Kidney tubule cell (primary cell): Measurements from ENCODE around the gene LRRK1.

Source experiments
- DNase-seq: peaks from one replicate; pipeline ENCODE4 v3.0.0-alpha.2; 2018; ENCODE audit warnings: low spot score

LRRK1 gene

DNA sequence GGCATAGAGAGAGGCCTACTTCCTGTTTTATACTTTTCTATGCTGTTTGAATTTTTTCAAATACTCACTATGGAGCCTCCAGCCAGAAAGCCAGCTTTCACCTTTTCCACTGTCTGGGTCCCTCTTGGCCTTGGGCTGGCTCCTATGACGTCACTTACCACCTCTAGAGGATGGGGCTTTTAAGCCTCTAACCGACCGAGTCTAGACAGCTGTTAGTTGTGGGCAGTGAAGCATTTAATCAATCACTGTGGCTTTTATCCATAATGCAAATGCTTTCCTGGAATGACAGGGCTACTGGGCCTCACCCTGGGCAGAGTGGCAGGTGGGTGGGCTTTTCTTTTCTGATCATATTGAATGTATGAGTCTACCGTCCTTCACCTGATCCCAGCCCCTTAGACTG lies 61.9 kb downstream of the LRRK1 start:
- peak; percentile 53 for DNase-seq

DNA sequence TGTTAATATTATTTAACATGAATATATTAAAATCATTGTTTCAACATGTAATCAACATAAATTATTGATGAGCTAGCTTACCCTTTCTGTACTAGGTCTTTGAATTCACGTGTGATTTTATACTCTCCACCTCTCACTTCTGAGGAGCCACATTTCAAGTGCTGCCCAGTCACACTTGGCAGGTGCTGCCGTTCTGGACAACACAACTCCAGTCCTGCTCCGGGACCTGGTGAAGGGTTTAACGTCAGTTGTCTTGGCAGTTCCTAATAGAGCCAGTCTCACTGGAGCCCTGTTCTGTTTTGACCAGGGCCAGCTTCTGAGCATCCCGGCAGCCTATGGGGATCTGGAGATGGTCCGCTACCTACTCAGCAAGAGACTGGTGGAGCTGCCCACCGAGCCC lies 64.1 kb downstream of the LRRK1 start:
- DNase-seq = no peak

DNA sequence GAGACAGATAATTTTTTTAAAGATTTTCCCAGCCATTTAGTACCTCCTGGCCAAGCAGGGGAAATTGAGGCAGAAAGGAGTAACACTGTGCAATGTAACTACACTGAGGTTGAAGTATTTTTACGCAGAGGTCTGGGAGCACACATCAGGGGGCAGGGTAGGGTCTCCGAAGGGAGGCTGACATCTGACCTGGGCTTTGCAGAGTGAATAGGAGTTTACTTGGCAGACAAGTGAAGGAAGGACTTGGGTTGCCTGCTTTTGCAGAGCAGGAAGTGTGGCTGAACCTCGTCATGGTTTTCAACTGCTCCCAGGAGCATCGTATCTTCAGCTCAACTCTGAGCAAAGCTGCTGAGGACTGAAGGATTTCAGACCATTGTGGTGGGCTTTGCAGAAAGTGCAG lies 66.2 kb downstream of the LRRK1 start:
- no peak for DNase-seq

DNA sequence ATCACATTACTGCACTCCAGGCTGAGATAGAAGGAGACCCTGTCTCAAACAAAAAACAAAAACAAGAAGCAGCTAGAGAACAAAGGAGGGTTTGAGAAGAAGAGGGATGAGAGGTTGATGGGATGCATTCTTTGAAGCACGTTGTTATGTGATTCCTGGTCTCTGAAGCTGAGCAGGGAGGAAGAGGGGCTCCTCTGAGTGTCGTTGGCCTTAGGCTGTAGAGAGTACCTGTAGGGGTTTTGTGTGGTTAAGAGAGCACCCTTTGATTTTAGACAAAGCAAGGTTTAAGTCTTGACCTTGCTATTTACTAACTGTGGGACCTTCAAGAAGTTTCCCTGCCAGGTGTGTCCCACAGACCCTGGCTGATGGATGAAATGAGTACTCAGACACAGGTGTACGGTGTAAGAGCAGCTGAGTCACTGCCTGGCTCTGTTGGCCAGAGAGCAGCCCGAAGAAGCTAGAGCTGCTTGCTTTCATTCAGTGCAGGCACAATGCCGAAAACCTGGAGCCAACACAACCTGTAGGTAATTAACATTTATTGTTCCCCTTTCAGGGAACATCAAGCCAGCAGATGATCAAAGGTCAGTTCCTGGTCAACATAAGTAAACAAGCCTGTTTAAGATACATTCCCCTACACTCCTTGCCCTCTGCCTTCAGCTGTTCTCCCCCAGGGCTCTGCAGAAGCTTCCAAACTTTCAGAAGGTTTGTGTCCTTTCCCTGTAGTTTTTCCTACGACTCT lies 67.2 kb downstream of the LRRK1 start:
- peak; percentile 15 for DNase-seq

DNA sequence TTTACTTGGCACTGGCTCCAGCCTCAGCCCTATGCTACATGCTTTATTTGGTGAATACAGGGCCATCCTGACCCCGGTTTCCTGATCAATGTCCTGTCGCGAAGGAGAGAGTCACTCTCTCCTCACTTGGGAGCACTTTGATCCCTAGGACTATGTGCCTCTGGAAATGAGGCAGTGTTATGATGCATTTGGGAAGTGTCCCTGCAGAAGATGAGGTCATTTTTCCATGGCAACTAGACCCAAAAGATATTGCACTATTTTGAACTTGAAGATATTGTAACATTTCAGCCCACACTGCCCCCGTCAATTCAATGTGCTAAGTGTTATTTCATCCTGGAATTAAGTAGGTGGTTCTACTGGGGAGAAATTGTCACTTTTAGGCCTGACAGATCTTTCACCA lies 68.0 kb downstream of the LRRK1 start:
- peak; percentile 23 for DNase-seq

DNA sequence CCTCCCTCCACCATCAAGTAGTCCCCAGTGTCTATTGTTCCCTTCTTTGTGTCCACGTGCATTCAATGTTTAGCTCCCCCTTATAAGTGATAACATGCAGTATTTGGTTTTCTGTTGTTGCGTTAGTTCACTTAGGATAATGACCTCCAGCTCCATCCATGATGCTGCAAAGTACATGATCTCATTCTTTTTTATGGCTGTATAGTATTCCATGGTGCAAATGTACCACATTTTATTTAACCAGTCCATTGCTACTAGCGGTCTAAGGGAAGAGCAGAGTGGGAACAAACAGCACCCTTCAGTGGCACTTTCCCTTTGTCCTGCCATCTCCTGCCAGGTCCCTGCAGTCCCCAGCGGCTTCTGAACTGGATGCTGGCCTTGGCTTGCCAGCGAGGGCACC lies 69.1 kb downstream of the LRRK1 start:
- DNase-seq = no peak

DNA sequence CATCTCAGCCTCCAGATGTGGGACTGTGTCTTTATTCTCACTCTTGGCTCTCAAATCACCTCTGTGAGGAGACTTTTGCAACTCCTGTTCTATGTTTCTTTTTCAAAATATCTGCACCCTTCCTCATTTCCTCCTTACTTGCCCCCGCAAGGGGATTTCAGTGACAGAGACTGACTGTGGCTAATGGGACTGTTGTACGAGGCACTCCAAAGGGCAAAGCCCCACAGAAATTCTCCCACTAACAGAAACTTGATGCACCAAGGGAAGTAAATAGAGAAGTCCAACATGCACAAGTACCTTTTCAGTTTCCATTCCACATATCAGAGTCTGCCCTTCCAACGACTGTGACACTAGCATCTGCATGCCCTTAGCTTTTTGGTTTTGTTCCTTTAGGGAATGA lies 69.7 kb downstream of the LRRK1 start:
- no peak for DNase-seq

DNA sequence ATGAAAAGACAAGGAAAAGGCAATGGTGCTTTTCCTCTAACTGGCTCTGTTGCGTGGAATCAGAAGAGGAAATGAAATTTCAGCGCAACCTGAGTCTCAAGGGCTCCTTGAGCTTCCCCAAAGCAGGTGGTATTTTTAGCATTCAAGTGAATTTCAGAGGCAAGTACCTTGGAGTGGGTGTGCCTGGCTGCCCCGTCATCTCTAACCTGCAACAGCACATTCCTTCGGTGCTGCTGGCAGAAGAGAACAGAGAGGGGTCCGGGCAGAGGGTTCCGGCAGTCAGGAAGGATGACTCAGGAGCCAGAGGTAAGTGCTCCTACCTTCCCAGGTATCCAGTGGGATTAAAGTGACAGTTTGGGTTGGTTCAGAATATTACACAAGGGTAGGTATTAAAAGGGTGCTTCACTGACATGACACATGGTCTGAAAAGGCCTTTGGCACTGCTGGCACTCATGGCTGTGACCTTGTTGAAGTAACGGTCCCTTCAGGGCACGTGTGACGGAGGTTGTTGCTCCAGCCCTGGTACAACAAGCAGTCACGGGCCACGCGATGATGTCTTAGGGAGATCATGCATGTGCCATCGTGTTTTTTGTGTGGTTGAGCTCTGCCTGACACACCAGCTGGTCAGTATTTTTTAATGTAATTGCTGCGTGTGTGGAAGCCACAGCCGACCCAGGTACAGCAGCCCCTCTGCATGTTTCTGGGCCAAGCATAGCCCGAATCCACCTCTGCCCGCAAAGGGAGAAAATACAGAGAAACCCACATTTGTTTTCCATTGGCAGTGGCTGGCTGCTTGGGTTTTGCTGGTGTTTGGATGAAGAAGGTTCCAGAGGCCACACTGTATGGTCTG lies 75.7 kb downstream of the LRRK1 start:
- DNase-seq = no peak

DNA sequence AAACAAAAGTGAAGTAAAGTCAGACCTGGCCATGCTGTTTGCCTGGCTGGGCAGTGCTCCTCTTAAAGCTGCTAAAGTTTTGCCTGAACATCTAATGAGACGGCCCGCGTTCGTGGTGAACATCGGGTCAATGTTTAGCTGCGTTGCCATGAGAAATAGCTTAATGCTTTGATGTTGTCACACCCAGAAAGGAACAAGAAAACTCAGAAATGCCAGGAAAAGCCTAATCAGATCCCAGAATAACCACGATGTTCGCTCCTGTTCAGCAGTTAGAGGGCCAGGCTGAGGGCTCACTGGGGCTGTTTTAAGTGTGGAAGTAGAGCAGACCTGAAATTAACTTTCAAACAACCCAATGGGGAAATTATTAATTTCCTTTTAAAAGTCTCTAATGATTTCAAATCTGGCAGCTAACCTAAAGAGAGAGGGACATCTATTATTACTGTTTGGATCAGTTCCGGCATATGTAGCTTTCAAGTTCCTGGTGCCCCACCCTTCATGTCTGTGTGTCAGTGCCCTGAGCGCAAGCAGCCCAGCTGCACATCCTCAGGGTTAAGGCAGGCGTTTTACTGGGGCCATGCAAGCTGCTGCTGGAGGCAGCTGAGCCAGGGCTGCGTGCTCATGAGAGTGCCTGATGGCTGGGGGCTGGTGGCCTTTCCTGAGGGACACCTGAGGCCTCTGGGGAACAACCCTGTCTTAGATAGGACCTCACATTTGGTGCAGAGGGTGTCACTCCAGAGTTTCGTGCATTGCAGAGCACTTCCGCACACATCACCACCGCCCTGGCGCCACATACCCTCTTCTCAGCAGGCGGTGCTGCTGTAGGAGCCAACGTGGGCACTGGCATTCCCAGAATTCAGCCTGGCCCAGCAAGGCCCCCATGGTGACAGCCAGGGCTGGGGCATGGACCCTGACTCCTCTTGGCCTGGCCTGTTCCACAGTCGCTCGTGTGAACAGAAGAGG lies 76.6 kb downstream of the LRRK1 start:
- no peak for DNase-seq

DNA sequence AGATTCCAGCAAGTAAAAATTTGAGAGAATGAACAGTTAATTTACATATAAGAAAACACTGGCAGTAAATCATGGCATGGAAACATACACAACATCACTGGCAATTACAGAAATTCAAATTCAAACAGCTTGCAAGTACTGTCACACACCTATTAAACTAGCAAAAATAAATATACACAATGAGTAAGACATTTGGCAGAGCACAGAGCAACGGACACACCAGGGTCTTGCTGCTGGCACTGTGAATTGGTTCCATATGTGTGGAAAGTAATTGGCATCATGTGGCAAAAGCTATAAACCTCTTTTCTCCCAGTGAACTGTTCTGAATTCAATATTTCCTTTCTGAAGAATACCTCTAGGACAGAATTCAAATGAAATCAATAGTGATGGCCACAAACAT lies 78.3 kb downstream of the LRRK1 start:
- DNase-seq = no peak

DNA sequence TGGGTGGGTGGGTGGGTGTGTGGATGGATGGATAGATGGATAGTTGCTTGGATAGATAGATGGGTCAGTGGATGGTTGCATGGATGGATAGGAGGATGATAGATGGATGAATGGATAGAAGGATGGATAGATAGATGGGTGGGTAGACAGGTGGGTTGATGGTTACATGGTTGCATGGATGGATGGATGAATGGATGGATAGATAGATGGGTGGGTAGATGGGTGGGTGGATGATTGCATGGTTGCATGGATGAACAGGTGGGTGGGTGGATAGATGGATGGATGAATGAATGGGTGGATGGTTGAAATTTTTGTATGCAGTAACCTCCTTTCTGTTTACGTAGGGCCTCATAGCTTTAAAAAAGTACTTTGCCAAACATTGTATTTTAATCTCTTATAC lies 79.5 kb downstream of the LRRK1 start:
- no peak for DNase-seq

DNA sequence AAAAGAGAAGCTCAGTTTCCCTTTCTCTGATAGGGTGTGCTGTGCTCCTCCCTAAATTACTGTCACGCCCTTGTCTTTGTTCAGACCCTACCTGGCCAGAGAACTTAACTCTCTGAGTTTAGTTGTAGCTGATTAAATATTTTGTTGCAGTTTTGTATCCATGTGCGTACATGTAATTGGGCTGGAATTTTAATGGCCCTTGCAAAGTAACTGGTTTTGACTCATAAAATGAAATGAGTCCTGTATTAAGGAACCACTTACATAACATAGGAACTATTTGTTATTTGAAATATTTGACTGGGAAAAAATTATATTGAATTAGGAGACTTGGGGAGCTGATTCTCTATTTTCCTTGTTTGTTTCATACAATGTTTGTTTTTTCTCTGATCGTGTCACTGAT lies 80.2 kb downstream of the LRRK1 start:
- no peak for DNase-seq

DNA sequence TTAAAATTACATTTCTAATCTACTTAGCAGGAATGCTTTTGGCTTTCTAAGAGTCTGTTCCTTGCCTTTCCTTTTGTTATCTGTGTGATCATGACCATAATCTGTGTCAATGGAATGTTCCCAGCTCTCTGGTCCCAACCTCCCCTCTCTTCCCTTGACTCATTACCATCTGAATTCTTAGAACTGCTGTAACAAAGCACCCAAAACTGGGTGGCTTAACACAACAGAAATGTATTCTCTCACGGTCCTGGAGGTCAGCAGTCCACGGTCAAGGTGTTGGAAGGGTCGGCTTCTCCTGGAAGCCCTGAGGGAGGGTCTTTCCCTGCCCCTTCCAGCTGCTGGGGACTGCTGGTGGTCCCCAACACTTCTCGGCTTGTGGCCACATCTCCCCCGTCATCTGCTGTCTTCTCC lies 81.1 kb downstream of the LRRK1 start:
- DNase-seq = no peak

DNA sequence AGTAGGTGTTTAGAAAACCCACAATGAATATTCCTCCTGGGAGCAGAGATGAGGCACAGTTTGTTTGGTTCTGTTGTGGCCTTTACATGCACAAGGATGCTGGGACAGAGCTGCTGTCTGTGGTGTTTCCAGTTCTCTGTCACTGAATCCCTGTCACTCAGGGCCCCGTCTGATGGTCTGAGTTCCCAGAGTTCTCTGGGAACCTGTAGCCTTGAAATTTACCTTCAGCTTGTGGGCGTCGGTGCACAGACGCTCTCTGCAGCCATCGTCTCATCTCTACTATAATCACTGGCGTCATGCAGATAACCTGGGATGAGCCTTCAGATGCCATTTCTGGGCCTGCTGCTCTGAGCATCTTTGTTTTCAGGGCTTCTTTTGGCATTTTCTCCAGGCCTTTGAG lies 81.9 kb downstream of the LRRK1 start:
- no peak for DNase-seq

DNA sequence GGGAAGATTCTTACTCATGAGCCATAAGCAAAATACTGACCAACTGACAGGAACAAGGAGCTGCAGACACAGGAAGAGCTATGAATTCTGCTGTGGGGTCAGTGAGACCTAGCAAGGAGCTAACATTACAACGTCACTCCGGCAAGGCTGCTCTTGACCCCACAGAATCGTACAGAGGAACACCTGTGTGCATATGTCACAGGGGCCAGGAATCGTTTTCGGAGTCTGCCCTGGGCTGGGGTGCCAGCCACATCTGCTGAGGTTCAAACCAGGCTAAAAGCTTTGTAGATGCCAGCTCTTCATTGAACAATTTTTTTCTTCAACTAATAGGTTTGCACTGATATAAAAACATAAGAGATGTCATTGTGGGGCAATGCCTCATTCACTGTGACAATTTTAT lies 82.6 kb downstream of the LRRK1 start:
- no peak for DNase-seq

DNA sequence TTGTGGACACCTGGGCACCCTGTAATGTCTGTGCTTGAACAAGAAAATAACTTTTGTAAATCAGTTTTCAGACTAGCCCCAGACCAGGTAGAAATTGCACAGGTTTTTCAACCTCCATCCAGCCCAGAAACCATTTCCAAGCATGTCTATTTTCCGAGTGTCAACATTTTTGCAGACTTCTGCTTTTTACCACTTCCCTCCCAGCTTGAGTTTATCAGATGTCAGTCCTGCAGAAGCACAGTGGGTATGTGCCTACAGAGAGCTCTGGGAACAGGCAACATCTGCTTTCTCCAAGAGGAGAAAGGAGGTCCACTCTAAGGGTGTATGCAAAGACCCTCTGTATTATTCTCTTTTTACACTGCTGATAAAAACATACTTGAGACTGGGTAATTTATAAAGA lies 83.9 kb downstream of the LRRK1 start:
- no peak for DNase-seq

DNA sequence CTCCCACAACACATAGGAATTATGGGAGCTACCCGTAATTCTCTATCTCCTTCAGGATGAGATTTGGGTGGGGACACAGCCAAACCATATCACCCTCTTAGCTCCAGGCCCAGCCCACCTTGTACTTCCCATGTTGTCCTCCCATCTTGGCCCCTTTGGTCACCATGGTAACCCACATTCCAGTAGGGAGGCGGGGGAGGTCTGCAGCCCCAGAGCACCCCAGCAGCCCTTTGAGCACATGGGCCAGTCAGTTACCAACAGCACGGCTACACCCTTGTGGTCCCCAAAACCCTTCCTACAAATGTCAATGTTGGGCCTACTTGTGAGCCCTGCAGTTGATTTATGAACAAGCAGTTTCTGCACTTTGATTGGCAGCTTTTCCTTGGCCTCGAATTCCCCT lies 84.5 kb downstream of the LRRK1 start:
- no peak for DNase-seq

DNA sequence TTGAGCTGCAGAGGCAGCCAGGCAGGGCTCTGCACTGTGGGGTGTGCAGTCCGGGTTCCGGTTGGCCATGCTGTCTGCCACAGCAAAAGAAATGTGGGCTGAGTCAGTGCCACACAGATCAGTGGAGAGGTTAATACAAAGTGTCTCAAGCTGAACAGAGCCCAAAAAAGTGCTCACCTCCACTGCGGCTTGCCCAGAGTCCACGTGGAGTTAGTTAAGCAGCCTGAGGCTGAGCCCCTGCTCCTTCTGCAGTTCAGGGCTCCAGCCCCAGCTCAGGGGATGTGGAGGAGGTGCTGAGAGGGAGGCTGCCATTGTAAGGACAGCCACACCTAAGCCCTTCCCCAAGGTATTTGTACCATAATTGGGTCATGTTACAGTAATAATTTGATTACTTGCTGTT lies 85.3 kb downstream of the LRRK1 start:
- no peak for DNase-seq

DNA sequence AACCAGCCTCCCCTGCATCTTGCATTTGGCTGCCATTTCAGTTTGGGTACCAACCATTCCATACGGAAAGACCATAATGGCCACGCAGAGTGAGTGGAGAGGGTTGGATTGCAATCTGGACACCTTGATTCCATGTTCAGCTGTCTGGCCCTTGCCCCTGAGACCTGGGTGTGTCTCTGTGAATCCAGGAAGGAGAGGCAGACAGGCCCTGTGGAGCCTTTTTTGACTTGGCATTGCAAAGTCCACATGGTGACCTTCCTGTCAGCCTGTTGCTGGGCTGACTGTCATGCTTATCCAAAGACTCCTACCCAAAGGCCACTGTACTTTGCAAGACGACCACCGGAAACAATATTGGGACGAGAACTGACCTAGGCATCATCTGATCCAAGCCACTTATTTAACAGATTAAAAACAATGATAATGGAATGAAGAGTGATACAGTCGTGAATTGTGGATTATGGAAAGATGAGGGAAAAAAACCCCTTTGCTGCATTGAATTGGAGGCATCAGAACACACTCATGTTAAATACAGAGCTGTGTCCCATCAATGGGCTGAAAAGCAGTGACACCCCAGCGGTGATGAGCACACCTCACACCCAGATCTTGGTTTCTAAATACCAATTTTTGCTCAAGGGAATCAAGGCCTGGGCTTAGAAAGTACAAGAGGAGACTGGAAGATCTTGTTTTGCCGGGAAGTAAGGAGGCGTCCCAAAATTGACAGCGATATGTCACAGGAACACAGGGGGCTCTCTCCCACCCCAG lies 86.0 kb downstream of the LRRK1 start:
- no peak for DNase-seq

DNA sequence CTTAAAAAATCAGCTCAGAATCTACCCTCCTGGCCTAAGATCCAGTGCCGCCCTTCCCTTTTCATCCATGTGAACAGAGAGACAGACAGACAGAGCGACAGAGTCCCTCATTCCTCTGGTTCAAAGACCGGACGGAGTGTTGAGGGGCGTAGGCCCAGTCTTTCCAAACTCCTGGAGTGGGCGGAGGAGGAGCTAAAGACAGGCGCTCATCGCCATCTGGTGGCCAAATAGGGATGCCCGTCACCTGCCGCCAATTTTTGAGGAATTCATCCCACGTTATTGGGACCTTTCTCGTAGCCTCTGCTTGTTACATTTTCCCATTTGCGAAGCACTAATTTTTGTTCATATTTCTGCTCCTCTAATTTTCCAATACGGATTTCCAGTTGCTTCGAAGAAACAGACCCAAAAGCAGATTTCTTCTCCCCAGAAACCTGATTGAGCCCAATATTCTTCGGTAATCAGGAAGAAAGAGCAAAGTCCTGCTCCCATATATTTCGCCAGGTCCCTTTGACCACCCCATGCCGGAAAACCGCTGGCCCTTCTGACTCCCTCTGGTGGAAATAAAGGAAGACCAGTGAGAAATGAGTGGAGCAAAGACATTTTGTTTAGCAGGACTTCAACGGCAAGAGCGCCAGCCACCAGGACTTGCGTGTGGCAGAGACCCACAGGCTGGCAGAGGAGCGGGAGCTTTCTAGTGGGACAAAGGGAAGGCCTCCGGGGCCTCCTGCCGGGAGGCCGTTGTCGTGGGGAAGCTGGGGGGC lies 88.0 kb downstream of the LRRK1 start:
- peak; percentile 82 for DNase-seq
